ENCODE measurements around the gene FCHSD2. TPM values are rescaled to one million over a fixed set of nuclear protein-coding genes. Genes with fewer than 3 reads are reported as not detected.
"Not testable (repeated sequence)": the region's sequence is repeated elsewhere in the genome, so short reads cannot be mapped to it uniquely, and the experiment has no call there.

Gene FCHSD2
- total RNA-seq, 3 donors from 2014 or later (not counting 1 experiment from before 2014, with no cell fraction given), result 39.4 to 59.1 (median 42.1) TPM

GRCh38 chr11:73139476-73140198 lies 2.5 kb downstream of the FCHSD2 start:
- Mint-ChIP-seq H3K27ac (peak overlapping the region; percentile 98), H3K36me3 (peaks cover 9% of the 10 kb centered on the region), H3K27me3 (ENCODE audit: low read depth in 2 of 2) (no peaks in the 10 kb centered on the region), H3K4me1 (peaks cover 31 to 42% of the 10 kb centered on the region in 2 donors), H3K4me3 (peak overlapping the region; percentile 96), H3K9me3 (no peaks in the 10 kb centered on the region)
- Histone ChIP-seq H3K27me3 (ENCODE audit: control insufficient read depth, insufficient read depth, low read length) (no peaks in the 10 kb centered on the region), H3K36me3 (ENCODE audit: control insufficient read depth, insufficient read depth, low read length) (peaks cover 2% of the 10 kb centered on the region), H3K9me3 (ENCODE audit: control insufficient read depth, insufficient read depth, low read length) (no peaks in the 10 kb centered on the region), H3K4me3 (ENCODE audit: low read length) (peak overlapping the region; percentile 89), H3K27ac (ENCODE audit: low read length) (no peak overlapping the region), H3K4me1 (ENCODE audit: control insufficient read depth, insufficient read depth, low read length) (peaks cover 33% of the 10 kb centered on the region)
- no peak for TF ChIP-seq CTCF (IDR thresholded peaks at IDR 0.05)
- WGBS (ENCODE audit: insufficient coverage), result no CpG with 5 or more reads among the region's 2 CpGs
- DNase-seq (no peak), ATAC-seq (no peak)
- intact Hi-C loops (cut with micrococcal nuclease), result loop anchor here (5.0 kb wide), 1 partner anchor 417 kb away; no protein-coding TSS in a partner anchor

- no peaks in the 10 kb centered on the region for H3K9me3 ChIP-seq (ENCODE audit: control insufficient read depth, insufficient read depth, low read length)
- no peak for ATAC-seq
- DNase-seq, result no peak
- intact Hi-C loops (cut with micrococcal nuclease), result no loop called here
- no peak overlapping the region for H3K4me3 ChIP-seq (ENCODE audit: low read length)
- H3K27me3 Mint-ChIP-seq (ENCODE audit: low read depth in 2 of 2), result no peaks in the 10 kb centered on the region
- H3K4me1 Mint-ChIP-seq, result peaks cover 22 to 34% of the 10 kb centered on the region in 2 donors
- peaks cover 16% of the 10 kb centered on the region for H3K4me1 ChIP-seq (ENCODE audit: control insufficient read depth, insufficient read depth, low read length)
- H3K27me3 ChIP-seq (ENCODE audit: control insufficient read depth, insufficient read depth, low read length), result no peaks in the 10 kb centered on the region
- no peak overlapping the region for H3K27ac ChIP-seq (ENCODE audit: low read length)
- peak overlapping the region in 1 of 2 donors; percentile 4 for H3K27ac Mint-ChIP-seq
- TF ChIP-seq CTCF (IDR thresholded peaks at IDR 0.05), result no peak
- peaks cover 9% of the 10 kb centered on the region for H3K36me3 Mint-ChIP-seq
- H3K36me3 ChIP-seq (ENCODE audit: control insufficient read depth, insufficient read depth, low read length), result peaks cover 8% of the 10 kb centered on the region
- no peak overlapping the region for H3K4me3 Mint-ChIP-seq
- H3K9me3 Mint-ChIP-seq, result no peaks in the 10 kb centered on the region
These were observed 4.2 kb downstream of the FCHSD2 start for GRCh38 chr11:73137944-73138274.

- peak overlapping the region in 1 of 2 donors; percentile 4 for H3K27ac Mint-ChIP-seq
- H3K4me1 ChIP-seq (ENCODE audit: control insufficient read depth, insufficient read depth, low read length), result peaks cover 13% of the 10 kb centered on the region
- H3K27me3 ChIP-seq (ENCODE audit: control insufficient read depth, insufficient read depth, low read length), result no peaks in the 10 kb centered on the region
- intact Hi-C loops (cut with micrococcal nuclease), result no loop called here
- H3K4me1 Mint-ChIP-seq, result peaks cover 19 to 28% of the 10 kb centered on the region in 2 donors
- H3K9me3 Mint-ChIP-seq, result no peaks in the 10 kb centered on the region
- WGBS (ENCODE audit: insufficient coverage), result 22% methylated on average over 3 of the region's 5 CpGs
- H3K36me3 Mint-ChIP-seq, result peaks cover 9% of the 10 kb centered on the region
- no peak for ATAC-seq
- H3K27ac ChIP-seq (ENCODE audit: low read length), result no peak overlapping the region
- no peaks in the 10 kb centered on the region for H3K27me3 Mint-ChIP-seq (ENCODE audit: low read depth in 2 of 2)
- peaks cover 8% of the 10 kb centered on the region for H3K36me3 ChIP-seq (ENCODE audit: control insufficient read depth, insufficient read depth, low read length)
- H3K9me3 ChIP-seq (ENCODE audit: control insufficient read depth, insufficient read depth, low read length), result no peaks in the 10 kb centered on the region
- no peak overlapping the region for H3K4me3 ChIP-seq (ENCODE audit: low read length)
- H3K4me3 Mint-ChIP-seq, result no peak overlapping the region
- TF ChIP-seq CTCF (IDR thresholded peaks at IDR 0.05), result no peak
- DNase-seq, result no peak
These were observed 4.7 kb downstream of the FCHSD2 start for GRCh38 chr11:73137262-73137943.

GRCh38 chr11:73136722-73137121 lies 5.4 kb downstream of the FCHSD2 start:
- H3K9me3 ChIP-seq (ENCODE audit: control insufficient read depth, insufficient read depth, low read length); H3K4me3 ChIP-seq (ENCODE audit: low read length); H3K27ac ChIP-seq (ENCODE audit: low read length); H3K9me3 Mint-ChIP-seq; DNase-seq; H3K27me3 ChIP-seq (ENCODE audit: control insufficient read depth, insufficient read depth, low read length); H3K27ac Mint-ChIP-seq; ATAC-seq; H3K4me3 Mint-ChIP-seq; H3K36me3 Mint-ChIP-seq; intact Hi-C loops (cut with micrococcal nuclease); H3K27me3 Mint-ChIP-seq (ENCODE audit: low read depth in 2 of 2): not testable (repeated sequence)
- WGBS (ENCODE audit: insufficient coverage), result over 99% methylated on average over 8 of the region's 8 CpGs
- Histone ChIP-seq H3K4me1 (ENCODE audit: control insufficient read depth, insufficient read depth, low read length) (peaks cover 13% of the 10 kb centered on the region), H3K36me3 (ENCODE audit: control insufficient read depth, insufficient read depth, low read length) (peaks cover 14% of the 10 kb centered on the region)
- peaks cover 19 to 25% of the 10 kb centered on the region in 2 donors for H3K4me1 Mint-ChIP-seq
